Esophagus squamous epithelium (tissue), 5 donors: ENCODE measurements around the gene CALHM3. TPM values are rescaled to one million over a fixed set of nuclear protein-coding genes. Genes with fewer than 3 reads are reported as not detected.

Experiments used
- DNase-seq: peaks from one replicate; lab custom pipeline; 2025; lab: John Stamatoyannopoulos, UW
- H3K27ac ChIP-seq, 4 donors: fragments of 200-600 bp; sonication (generic); one replicate each; pipeline ENCODE4 v1.5.1; 2016 to 2019; ENCODE audit warnings: mild to moderate bottlenecking in 1 of 4
- H3K27me3 ChIP-seq, 4 donors: fragments of 200-600 bp; sonication (generic); 1 replicate in 3 of 4; 2 replicates in 1 of 4; pipeline versions ENCODE4 v1.5.1 to v1.6.0; 2017 to 2021; ENCODE audit warnings: antibody characterized with exemption in 1 of 4
- H3K36me3 ChIP-seq, 3 donors: fragments of 200-600 bp; sonication (generic); one replicate each; pipeline ENCODE4 v1.5.1; 2016 to 2019
- H3K4me1 ChIP-seq, 3 donors: fragments of 200-600 bp; sonication (generic); one replicate each; pipeline ENCODE4 v1.5.1; 2017 to 2019
- H3K4me3 ChIP-seq, 4 donors: fragments of 200-600 bp; sonication (generic); 1 replicate in 3 of 4; 2 replicates in 1 of 4; pipeline ENCODE4 v1.5.1; 2016 to 2019; ENCODE audit warnings: mild to moderate bottlenecking in 2 of 4, moderate library complexity in 1 of 4
- H3K9me3 ChIP-seq, 3 donors: fragments of 200-600 bp; sonication (generic); one replicate each; pipeline ENCODE4 v1.5.1; 2016 to 2019
- CTCF ChIP-seq, 6 experiments: fragments of 450-650 bp in 4 of 6; fragments of 200-600 bp in 2 of 6; sonication (generic) in 2 of 6; IDR thresholded peaks; one replicate each; pipeline ENCODE4 v1.5.1; 2016 to 2019; ENCODE audit warnings: antibody characterized with exemption in 6 of 6, mild to moderate bottlenecking in 4 of 6, moderate library complexity in 4 of 6
- POLR2A ChIP-seq, 4 donors: fragments of 450-650 bp; IDR thresholded peaks; one replicate each; pipeline ENCODE4 v1.6.1; 2017; ENCODE audit warnings: antibody characterized with exemption in 4 of 4, mild to moderate bottlenecking in 4 of 4, moderate library complexity in 3 of 4
- WGBS, 2 donors: methylation state at CpG; one replicate each; pipeline ENCODE4 v1.1.5; 2018; 5-methylcytosine and 5-hydroxymethylcytosine counted together
- intact Hi-C: fragments of 100-400 bp; cut with DNase I; formaldehyde crosslinking; loops from one replicate; pipeline ENCODE4 v1.15.0; 2022
- total RNA-seq, 4 donors: library from RNA; depleted of rRNA; stranded (reverse); fragments of >200 nt; gene quantifications; one replicate each; pipeline ENCODE4 v1.1.0, GENCODE V29; 2016
- donor health status: DM: yes; HTN: yes; CAD: no.

Gene CALHM3
- total RNA-seq, 4 donors from 2014 or later: not detected

- Histone ChIP-seq H3K27ac (no peak overlapping the region), H3K4me3 (no peak overlapping the region), H3K27me3 (no peaks in the 10 kb centered on the region), H3K36me3 (peaks cover 31 to 100% (median 55%) of the 10 kb centered on the region in 3 donors), H3K4me1 (peaks cover 0 to 31% (median 15%) of the 10 kb centered on the region in 3 donors), H3K9me3 (no peaks in the 10 kb centered on the region)
- intact Hi-C loops: no loop called here
- TF ChIP-seq CTCF (IDR thresholded peaks at IDR 0.05) (no peak), POLR2A (IDR thresholded peaks at IDR 0.05) (no peak)
- 92 to 94% methylated on average over 7 to 8 of the region's 8 CpGs for WGBS, 2 donors
- no peak for DNase-seq
Measured at GRCh38 chr10:103441206-103441605, 37.8 kb downstream of the CALHM3 start.

GRCh38 chr10:103440416-103440815 lies 38.6 kb downstream of the CALHM3 start:
- intact Hi-C loops: no loop called here
- no peak for TF ChIP-seq POLR2A (IDR thresholded peaks at IDR 0.05)
- TF ChIP-seq CTCF (IDR thresholded peaks at IDR 0.05): no peak
- peaks cover 27 to 100% (median 56%) of the 10 kb centered on the region in 3 donors for H3K36me3 ChIP-seq
- H3K4me1 ChIP-seq: peaks cover 0 to 23% (median 7%) of the 10 kb centered on the region in 3 donors
- H3K9me3 ChIP-seq: no peaks in the 10 kb centered on the region
- no peak overlapping the region for H3K4me3 ChIP-seq
- WGBS, 2 donors: 87 to 92% methylated on average over 13 to 14 of the region's 14 CpGs
- H3K27ac ChIP-seq: no peak overlapping the region
- no peaks in the 10 kb centered on the region for H3K27me3 ChIP-seq
- no peak for DNase-seq

GRCh38 chr10:103439776-103440175 lies 39.3 kb downstream of the CALHM3 start:
- Histone ChIP-seq H3K9me3 (no peaks in the 10 kb centered on the region), H3K4me1 (peaks cover 0 to 16% (median under 1%) of the 10 kb centered on the region in 3 donors), H3K4me3 (no peak overlapping the region), H3K27me3 (no peaks in the 10 kb centered on the region), H3K27ac (no peak overlapping the region), H3K36me3 (peaks cover 21 to 100% (median 56%) of the 10 kb centered on the region in 3 donors)
- intact Hi-C loops: no loop called here
- no peak for DNase-seq
- WGBS, 2 donors: 89% methylated on average over 4 of the region's 4 CpGs; no CpG with 5 or more reads in 1 of the 2 donors
- TF ChIP-seq POLR2A (IDR thresholded peaks at IDR 0.05) (no peak), CTCF (IDR thresholded peaks at IDR 0.05) (no peak)

GRCh38 chr10:103433858-103434257 lies 45.2 kb downstream of the CALHM3 start:
- no peaks in the 10 kb centered on the region for H3K27me3 ChIP-seq
- H3K9me3 ChIP-seq: no peaks in the 10 kb centered on the region
- peaks cover 31 to 100% (median 37%) of the 10 kb centered on the region in 3 donors for H3K36me3 ChIP-seq
- no peak for TF ChIP-seq CTCF (IDR thresholded peaks at IDR 0.05)
- no peak for TF ChIP-seq POLR2A (IDR thresholded peaks at IDR 0.05)
- no peak overlapping the region for H3K4me3 ChIP-seq
- intact Hi-C loops: no loop called here
- no peak for DNase-seq
- H3K27ac ChIP-seq: no peak overlapping the region
- H3K4me1 ChIP-seq: no peaks in the 10 kb centered on the region
- 55 to 65% methylated on average over 2 of the region's 2 CpGs for WGBS, 2 donors

- no peak overlapping the region for H3K4me3 ChIP-seq
- no peak overlapping the region for H3K27ac ChIP-seq
- H3K9me3 ChIP-seq: no peaks in the 10 kb centered on the region
- H3K27me3 ChIP-seq: no peaks in the 10 kb centered on the region
- H3K4me1 ChIP-seq: no peaks in the 10 kb centered on the region
- TF ChIP-seq POLR2A (IDR thresholded peaks at IDR 0.05) (no peak), CTCF (IDR thresholded peaks at IDR 0.05) (no peak)
- peaks cover 17 to 100% (median 31%) of the 10 kb centered on the region in 3 donors for H3K36me3 ChIP-seq
- intact Hi-C loops: no loop called here
- no peak for DNase-seq
- WGBS, 2 donors: 64 to 70% methylated on average over 8 of the region's 8 CpGs
Measured at GRCh38 chr10:103431902-103432301, 47.1 kb downstream of the CALHM3 start.
